Fibroblast of lung (primary cell): ENCODE measurements around the gene PLEKHA7. TPM values are rescaled to one million over a fixed set of nuclear protein-coding genes. Genes with fewer than 3 reads are reported as not detected.
A peak's percentile ranks its signal among the peaks of the same experiment; 100 is the strongest.

Source experiments
- DNase-seq, 2 donors: peaks; one replicate each; pipeline versions ENCODE4 v3.0.0 to v3.0.0-alpha.2; 2010; ENCODE audit warnings: low read depth in 2 of 2
- H2AFZ ChIP-seq: 2 replicates; pipeline ENCODE4 v1.5.1; 2012; ENCODE audit warnings: low read length, control low read depth, inconsistent platforms
- H3K27ac ChIP-seq: 2 replicates; pipeline ENCODE4 v1.5.1; 2011; ENCODE audit warnings: low read length, control low read depth; ENCODE audit not compliant: insufficient read depth
- H3K27me3 ChIP-seq: 2 replicates; pipeline ENCODE4 v1.5.1; 2011; ENCODE audit warnings: mild to moderate bottlenecking, low read length; ENCODE audit not compliant: control insufficient read depth, insufficient read depth
- H3K36me3 ChIP-seq: 2 replicates; pipeline ENCODE4 v1.5.1; 2011; ENCODE audit warnings: low read length; ENCODE audit not compliant: control insufficient read depth, insufficient read depth
- H3K4me1 ChIP-seq: 2 replicates; pipeline ENCODE4 v1.5.1; 2011; ENCODE audit warnings: low read length; ENCODE audit not compliant: control insufficient read depth, insufficient read depth; ENCODE audit errors: extremely low read depth
- H3K4me2 ChIP-seq: 2 replicates; pipeline ENCODE4 v1.5.1; 2011; ENCODE audit warnings: low read length, control low read depth; ENCODE audit not compliant: insufficient read depth; ENCODE audit errors: extremely low read depth
- H3K4me3 ChIP-seq, 4 experiments: fragments of 200-600 bp in 1 of 4; sonication (generic) in 1 of 4; replicated peaks in 1 of 4; 2 replicates each; pipeline ENCODE4 v1.5.1; 2011 to 2016; ENCODE audit warnings: low read length in 4 of 4, low read depth in 3 of 4, mild to moderate bottlenecking in 3 of 4, control low read depth in 2 of 4, inconsistent platforms in 1 of 4, mixed read lengths in 1 of 4; ENCODE audit not compliant: insufficient read depth in 1 of 4; ENCODE audit errors: control extremely low read depth in 1 of 4
- H3K79me2 ChIP-seq: 2 replicates; pipeline ENCODE4 v1.5.1; 2012; ENCODE audit warnings: mild to moderate bottlenecking, low read length, inconsistent platforms; ENCODE audit not compliant: control insufficient read depth, insufficient read depth
- H3K9ac ChIP-seq: 2 replicates; pipeline ENCODE4 v1.5.1; 2011; ENCODE audit warnings: mild to moderate bottlenecking, low read length, control low read depth; ENCODE audit not compliant: insufficient read depth
- H3K9me3 ChIP-seq: 2 replicates; pipeline ENCODE4 v1.5.1; 2012; ENCODE audit warnings: low read depth, low read length; ENCODE audit not compliant: control insufficient read depth, insufficient read depth
- H4K20me1 ChIP-seq: 2 replicates; pipeline ENCODE4 v1.5.1; 2011; ENCODE audit warnings: low read length; ENCODE audit not compliant: control insufficient read depth, insufficient read depth; ENCODE audit errors: extremely low read depth
- EZH2 ChIP-seq: IDR thresholded peaks from 2 replicates; pipeline ENCODE4 v1.5.1; 2012; ENCODE audit warnings: low read length, control low read depth, mild to moderate bottlenecking; ENCODE audit errors: missing control alignments
- polyA plus RNA-seq, 2 donors: library from polyadenylated mRNA; depleted of rRNA in 1 of 2; stranded (reverse) in 1 of 2; unstranded in 1 of 2; fragments of >200 nt; gene quantifications; 2 replicates each; pipeline ENCODE4 v1.2.1, GENCODE V29; 2011 to 2012; ENCODE audit warnings: missing spikeins in 1 of 2
- total RNA-seq: library from RNA; depleted of rRNA; stranded (reverse); fragments of >200 nt; gene quantifications from 2 replicates; pipeline ENCODE4 v1.2.1, GENCODE V29; 2014
- TF ChIP-seq, protein P1 (sequence below), 2 donors: IDR thresholded peaks in 1 of 2; conservative IDR thresholded peaks in 1 of 2; 1 replicate in 1 of 2; 2 replicates in 1 of 2; pipeline ENCODE4 v1.5.1; 2011 to 2012; ENCODE audit warnings: low read length in 2 of 2, control low read depth in 1 of 2, inconsistent platforms in 1 of 2, low read depth in 1 of 2, mild to moderate bottlenecking in 1 of 2

PLEKHA7 gene
- total and polyA plus RNA-seq, 2 donors (not counting 1 experiment from before 2014, with no cell fraction given): 0.11 to 0.17 TPM

DNA sequence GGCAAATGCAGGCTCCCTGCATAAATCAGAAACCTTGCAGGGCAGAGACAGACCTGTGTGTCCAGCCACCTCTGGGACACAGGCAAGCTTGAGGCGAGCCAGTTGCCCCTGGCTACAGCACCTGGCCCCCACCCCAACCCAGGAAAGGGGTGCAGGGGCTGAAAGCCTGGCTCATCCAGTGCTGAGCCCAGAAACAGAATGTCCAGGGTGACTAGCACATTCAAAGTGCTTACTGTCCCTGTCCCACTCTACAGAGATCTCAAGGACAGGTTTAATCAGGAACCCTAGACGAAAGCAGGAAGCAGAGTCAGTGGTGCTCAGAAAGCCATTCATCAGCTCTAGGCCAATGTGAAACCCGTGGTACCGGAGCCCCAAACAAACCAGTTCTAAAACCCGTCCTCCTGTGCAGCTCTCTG, 31.9 kb downstream of the PLEKHA7 start:
- Histone ChIP-seq H3K9ac (no peak overlapping the region), H3K4me3 (no peak overlapping the region), H3K4me2 (no peak overlapping the region), H2AFZ (no peak overlapping the region), H3K79me2 (no peaks in the 10 kb centered on the region), H3K4me1 (no peaks in the 10 kb centered on the region), H3K27ac (no peak overlapping the region), H4K20me1 (no peaks in the 10 kb centered on the region), H3K36me3 (no peaks in the 10 kb centered on the region), H3K27me3 (no peaks in the 10 kb centered on the region), H3K9me3 (no peaks in the 10 kb centered on the region)
- TF ChIP-seq EZH2: no peak
- TF ChIP-seq, protein P1, sequence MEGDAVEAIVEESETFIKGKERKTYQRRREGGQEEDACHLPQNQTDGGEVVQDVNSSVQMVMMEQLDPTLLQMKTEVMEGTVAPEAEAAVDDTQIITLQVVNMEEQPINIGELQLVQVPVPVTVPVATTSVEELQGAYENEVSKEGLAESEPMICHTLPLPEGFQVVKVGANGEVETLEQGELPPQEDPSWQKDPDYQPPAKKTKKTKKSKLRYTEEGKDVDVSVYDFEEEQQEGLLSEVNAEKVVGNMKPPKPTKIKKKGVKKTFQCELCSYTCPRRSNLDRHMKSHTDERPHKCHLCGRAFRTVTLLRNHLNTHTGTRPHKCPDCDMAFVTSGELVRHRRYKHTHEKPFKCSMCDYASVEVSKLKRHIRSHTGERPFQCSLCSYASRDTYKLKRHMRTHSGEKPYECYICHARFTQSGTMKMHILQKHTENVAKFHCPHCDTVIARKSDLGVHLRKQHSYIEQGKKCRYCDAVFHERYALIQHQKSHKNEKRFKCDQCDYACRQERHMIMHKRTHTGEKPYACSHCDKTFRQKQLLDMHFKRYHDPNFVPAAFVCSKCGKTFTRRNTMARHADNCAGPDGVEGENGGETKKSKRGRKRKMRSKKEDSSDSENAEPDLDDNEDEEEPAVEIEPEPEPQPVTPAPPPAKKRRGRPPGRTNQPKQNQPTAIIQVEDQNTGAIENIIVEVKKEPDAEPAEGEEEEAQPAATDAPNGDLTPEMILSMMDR (conservative IDR thresholded peaks at IDR 0.05 in 1 of 2, IDR thresholded peaks at IDR 0.05 in 1 of 2; ENCODE audit: low read depth in 1 of 2, low read length in 2 of 2): no peak
- no peak for DNase-seq

DNA sequence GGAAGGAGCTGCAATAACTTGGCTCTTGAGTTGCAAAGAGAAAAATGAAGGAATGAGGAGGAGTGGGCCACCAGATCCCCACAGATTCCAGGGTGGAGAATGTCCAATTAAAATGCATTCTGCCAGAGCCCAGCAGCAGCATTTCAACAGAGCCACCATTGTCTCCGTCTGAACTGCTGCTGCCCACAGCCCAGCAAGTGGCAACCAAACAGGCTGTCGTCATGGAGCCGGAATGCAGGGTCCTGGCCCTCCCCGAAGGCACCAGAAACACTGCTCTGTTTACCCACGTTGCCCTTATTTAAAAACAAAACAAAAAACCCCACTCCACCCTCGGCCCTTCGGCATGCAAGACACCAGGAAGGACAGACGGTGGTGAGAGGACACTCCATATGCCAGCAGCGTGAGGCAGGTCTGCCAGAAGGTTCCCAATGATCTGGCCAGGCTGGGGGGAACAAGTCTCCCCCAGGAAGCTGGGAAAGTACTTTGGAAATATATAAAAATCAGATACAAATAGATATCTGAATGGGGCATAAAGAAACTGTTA, 32.5 kb downstream of the PLEKHA7 start:
- no peak overlapping the region for H2AFZ ChIP-seq
- no peaks in the 10 kb centered on the region for H3K79me2 ChIP-seq
- TF ChIP-seq, protein P1 (conservative IDR thresholded peaks at IDR 0.05 in 1 of 2, IDR thresholded peaks at IDR 0.05 in 1 of 2; ENCODE audit: low read depth in 1 of 2, low read length in 2 of 2): no peak
- no peak for TF ChIP-seq EZH2
- DNase-seq: peak; percentile 5 to 85
- H3K27me3 ChIP-seq: no peaks in the 10 kb centered on the region
- H3K4me3 ChIP-seq: no peak overlapping the region
- H3K9ac ChIP-seq: no peak overlapping the region
- no peaks in the 10 kb centered on the region for H3K9me3 ChIP-seq
- H4K20me1 ChIP-seq: no peaks in the 10 kb centered on the region
- H3K27ac ChIP-seq: no peak overlapping the region
- H3K4me2 ChIP-seq: no peak overlapping the region
- no peaks in the 10 kb centered on the region for H3K4me1 ChIP-seq
- H3K36me3 ChIP-seq: no peaks in the 10 kb centered on the region

DNA sequence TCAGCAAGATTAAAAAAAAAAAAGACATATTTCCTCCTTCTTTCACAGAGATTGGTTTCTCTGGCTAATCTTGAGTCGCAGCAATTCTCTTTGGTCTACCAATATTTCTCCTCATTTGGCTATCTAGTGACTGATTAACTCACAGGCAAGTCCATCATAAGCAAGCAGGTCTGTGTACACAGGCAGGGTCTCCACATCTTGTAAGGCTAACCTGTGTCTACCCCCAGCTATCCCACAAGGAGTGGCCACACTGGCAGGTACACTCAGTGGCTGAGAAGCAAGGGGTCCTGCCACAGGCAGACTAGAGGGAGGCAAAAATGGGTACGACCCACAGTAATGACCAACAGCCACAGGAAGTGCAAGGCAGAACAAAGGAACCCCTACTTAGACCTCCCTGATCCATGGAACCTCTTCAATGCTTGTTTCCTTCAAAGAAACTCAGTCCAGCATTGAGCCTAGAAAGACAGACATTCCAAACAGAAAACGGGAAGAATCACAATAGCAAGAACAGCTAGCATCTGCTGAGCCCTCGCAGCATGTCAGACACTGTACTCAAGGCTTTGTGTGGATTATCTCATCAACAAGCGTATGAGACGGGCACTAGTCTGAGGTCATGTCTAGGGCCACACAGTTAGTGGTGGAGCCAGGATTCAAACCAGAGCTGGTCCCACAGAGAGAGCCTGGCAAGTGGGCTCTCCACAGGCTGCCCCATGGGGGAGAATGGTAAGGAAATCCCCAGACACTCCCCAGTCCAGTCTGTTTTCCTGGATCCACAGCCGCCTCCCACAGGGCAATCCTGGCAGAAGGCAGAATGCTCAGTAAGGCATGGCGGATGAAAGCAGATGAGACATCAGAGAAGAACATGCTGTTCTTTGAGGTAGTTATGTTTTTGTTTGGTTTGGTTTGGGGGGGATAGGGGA, 34.3 kb downstream of the PLEKHA7 start:
- H3K4me3 ChIP-seq: no peak overlapping the region
- TF ChIP-seq, protein P1 (conservative IDR thresholded peaks at IDR 0.05 in 1 of 2, IDR thresholded peaks at IDR 0.05 in 1 of 2; ENCODE audit: low read depth in 1 of 2, low read length in 2 of 2): no peak

More for the DNA sequence above, 34.3 kb downstream of the PLEKHA7 start:
- no peak overlapping the region for H2AFZ ChIP-seq
- DNase-seq: no peak
- H3K27me3 ChIP-seq: no peaks in the 10 kb centered on the region
- no peak overlapping the region for H3K4me2 ChIP-seq
- H3K9me3 ChIP-seq: no peaks in the 10 kb centered on the region
- no peaks in the 10 kb centered on the region for H3K36me3 ChIP-seq
- H3K9ac ChIP-seq: no peak overlapping the region
- no peaks in the 10 kb centered on the region for H3K4me1 ChIP-seq
- no peaks in the 10 kb centered on the region for H3K79me2 ChIP-seq
- H4K20me1 ChIP-seq: no peaks in the 10 kb centered on the region
- no peak overlapping the region for H3K27ac ChIP-seq
